HepG2 (cell line): Measurements from ENCODE around the gene HYAL2. TPM values are rescaled to one million over a fixed set of nuclear protein-coding genes. Genes with fewer than 3 reads are reported as not detected.

Experiments used
- ATF5 ChIP-seq: sonication (generic); formaldehyde crosslinking; IDR thresholded peaks from 2 replicates; pipeline ENCODE4 v1.4.0; 2020; ENCODE audit warnings: mild to moderate bottlenecking, low read depth, missing genetic modification reagents
- ATF7-NPFF ChIP-seq: sonication (generic); formaldehyde crosslinking; IDR thresholded peaks from 2 replicates; pipeline ENCODE4 v1.8.1; 2023; ENCODE audit warnings: mild to moderate bottlenecking, low read depth, missing genetic modification reagents, moderate library complexity
- GABPA ChIP-seq, 2 experiments: IDR thresholded peaks; 2 replicates each; pipeline ENCODE4 v1.6.1; 2011 to 2016; ENCODE audit warnings: low read depth in 2 of 2, low read length in 1 of 2, missing biosample characterization in 1 of 2, missing genetic modification characterization in 1 of 2
- KLF9 ChIP-seq: IDR thresholded peaks from 2 replicates; pipeline ENCODE4 v1.6.1; 2016; ENCODE audit warnings: low read depth
- MYNN ChIP-seq: sonication (generic); formaldehyde crosslinking; IDR thresholded peaks from 2 replicates; pipeline ENCODE4 v1.4.0; 2020; ENCODE audit warnings: mild to moderate bottlenecking, low read depth, missing genetic modification reagents
- NR2F2 ChIP-seq: IDR thresholded peaks from 2 replicates; pipeline ENCODE4 v1.6.1; 2012; ENCODE audit warnings: low read depth, inconsistent platforms, borderline replicate concordance
- RAD21 ChIP-seq: fragments of 450-650 bp; formaldehyde crosslinking; IDR thresholded peaks from 2 replicates; pipeline ENCODE4 v1.5.0; 2020; ENCODE audit warnings: mild to moderate bottlenecking
- RNF2 ChIP-seq: fragments of 450-650 bp; conservative IDR thresholded peaks from 2 replicates; pipeline ENCODE4 v1.6.1; 2016; ENCODE audit warnings: low read depth
- ZBTB4 ChIP-seq: sonication (generic); formaldehyde crosslinking; IDR thresholded peaks from 2 replicates; pipeline ENCODE4 v1.4.0; 2020; ENCODE audit warnings: missing genetic modification reagents, mild to moderate bottlenecking, borderline replicate concordance
- ZBTB46 ChIP-seq: sonication (generic); formaldehyde crosslinking; IDR thresholded peaks from 2 replicates; pipeline ENCODE4 v1.4.0; 2020; ENCODE audit warnings: mild to moderate bottlenecking, missing genetic modification reagents, borderline replicate concordance
- ZFP1 ChIP-seq: IDR thresholded peaks from 2 replicates; pipeline ENCODE4 v1.6.1; 2016
- ZKSCAN5 ChIP-seq: sonication (generic); formaldehyde crosslinking; IDR thresholded peaks from 2 replicates; pipeline ENCODE4 v1.5.1; 2020; ENCODE audit warnings: mild to moderate bottlenecking, missing genetic modification reagents
- ZNF235 ChIP-seq: sonication (generic); formaldehyde crosslinking; IDR thresholded peaks from 2 replicates; pipeline ENCODE4 v1.8.1; 2023; ENCODE audit warnings: mild to moderate bottlenecking, missing genetic modification reagents, borderline replicate concordance
- ZNF263 ChIP-seq: sonication (generic); formaldehyde crosslinking; IDR thresholded peaks from 2 replicates; pipeline ENCODE4 v1.4.0; 2020; ENCODE audit warnings: missing genetic modification reagents
- ZNF318 ChIP-seq: sonication (generic); formaldehyde crosslinking; IDR thresholded peaks from 2 replicates; pipeline ENCODE4 v1.4.0; 2020; ENCODE audit warnings: mild to moderate bottlenecking, missing genetic modification reagents
- ZNF782 ChIP-seq: sonication (generic); formaldehyde crosslinking; IDR thresholded peaks from 2 replicates; pipeline ENCODE4 v1.4.0; 2020; ENCODE audit warnings: missing genetic modification reagents, mild to moderate bottlenecking, borderline replicate concordance
- ZNF841 ChIP-seq: sonication (generic); formaldehyde crosslinking; IDR thresholded peaks from 2 replicates; pipeline ENCODE4 v1.8.1; 2023; ENCODE audit warnings: missing genetic modification reagents, borderline replicate concordance
- polyA plus RNA-seq, 8 experiments: library from polyadenylated mRNA; depleted of rRNA in 3 of 8; stranded (reverse) in 7 of 8; unstranded in 1 of 8; fragments of >200 nt; fragmentation: Illumina TruSeq in 4 of 8; extraction: Trizol in 4 of 8; gene quantifications; 2 replicates each; pipeline versions ENCODE4 v1.2.1 to v1.2.3, GENCODE V29; 2011 to 2016; ENCODE audit warnings: low read depth in 4 of 8, missing spikeins in 1 of 8, mixed read lengths in 1 of 8; ENCODE audit not compliant: insufficient read depth in 1 of 8
- total RNA-seq, 5 experiments: library from RNA; depleted of rRNA; stranded (reverse); fragments of >200 nt; fragmentation: Illumina TruSeq; extraction: Trizol; gene quantifications; 2 replicates each; pipeline ENCODE4 v1.2.3, GENCODE V29; 2016; ENCODE audit warnings: low read depth in 1 of 5

The HYAL2 gene
- total and polyA plus RNA-seq, 2 of the 13 experiments (the other 11 are each of a cell fraction or from before 2014, with no cell fraction given) = 76.2 to 102 TPM

GRCh38 chr3:50320853-50321335, 1.7 kb downstream of the HYAL2 start (continued):
- TF ChIP-seq ZNF318 (CRISPR knock-in tag) (no peak), ZKSCAN5 (CRISPR knock-in tag) (no peak), ZNF782 (CRISPR knock-in tag) (no peak), RAD21 (CRISPR knock-in tag) (peak; percentile 44; the same call in 1 of the 2 replicates), ZNF263 (no peak), KLF9 (CRISPR knock-in tag) (no peak), MYNN (CRISPR knock-in tag) (no peak), GABPA (IDR thresholded peaks at IDR 0.05; ENCODE audit: low read depth, low read length) (no peak), GABPA (CRISPR knock-in tag; IDR thresholded peaks at IDR 0.05; ENCODE audit: low read depth) (no peak), ZBTB4 (no peak), RNF2 (no peak), ZNF235 (CRISPR knock-in tag) (no peak; the same call in 1 of the 2 replicates), ZFP1 (CRISPR knock-in tag) (no peak), ZBTB46 (CRISPR knock-in tag) (no peak), ZNF841 (CRISPR knock-in tag) (no peak), ATF7-NPFF (CRISPR knock-in tag) (no peak), ATF5 (CRISPR knock-in tag) (no peak), NR2F2 (no peak)
